Measurements from ENCODE around the gene POLA2.

GRCh38 chr11:65217441-65218423, 44.0 kb upstream of the POLA2 start:
- TF ChIP-seq CTCF (IDR thresholded peaks at IDR 0.05; ENCODE audit: low read depth, low read length, missing input control) (no peak), REST (IDR thresholded peaks at IDR 0.05) (no peak), ZBTB33 (IDR thresholded peaks at IDR 0.05) (no peak), RXRA (IDR thresholded peaks at IDR 0.05) (no peak), YY1 (IDR thresholded peaks at IDR 0.05) (no peak), EGR1 (IDR thresholded peaks at IDR 0.05; ENCODE audit: low read depth in 2 of 2) (no peak), RAD21 (IDR thresholded peaks at IDR 0.05) (no peak), HNF4G (IDR thresholded peaks at IDR 0.05) (no peak), MAX (IDR thresholded peaks at IDR 0.05) (no peak), ATF3 (IDR thresholded peaks at IDR 0.05) (no peak), SP1 (IDR thresholded peaks at IDR 0.05) (no peak), JUND (IDR thresholded peaks at IDR 0.05) (no peak), TAF1 (conservative IDR thresholded peaks at IDR 0.05) (no peak)
